ENCODE measurements around the gene USP12. TPM values are rescaled to one million over a fixed set of nuclear protein-coding genes. Genes with fewer than 3 reads are reported as not detected.

USP12 gene
- total RNA-seq, 4 donors from 2014 or later = 23.0 to 30.9 (median 26.9) TPM

- no peak for TF ChIP-seq POLR2A (IDR thresholded peaks at IDR 0.05)
- no peak for TF ChIP-seq CTCF (IDR thresholded peaks at IDR 0.05)
- no peak overlapping the region for H3K4me3 ChIP-seq (ENCODE audit: low read depth, poor library complexity, severe bottlenecking)
- WGBS, 2 donors = 82% methylated on average over 3 of the region's 3 CpGs
- DNase-seq (ENCODE audit: low spot score in 2 of 2) = no peak
- intact Hi-C loops (cut with DNase I; ENCODE audit: low total_unique reads) = no loop called here
Measured at GRCh38 chr13:27131906-27132305, 39.7 kb downstream of the USP12 start.

GRCh38 chr13:27130979-27131623 is 40.5 kb downstream of the USP12 start:
- no peak overlapping the region for H3K4me3 ChIP-seq (ENCODE audit: low read depth, poor library complexity, severe bottlenecking)
- TF ChIP-seq CTCF (IDR thresholded peaks at IDR 0.05) = no peak
- no peak for TF ChIP-seq POLR2A (IDR thresholded peaks at IDR 0.05)
- intact Hi-C loops (cut with DNase I; ENCODE audit: low total_unique reads) = no loop called here
- DNase-seq (ENCODE audit: low spot score in 2 of 2) = no peak
- WGBS, 2 donors = 49 to 60% methylated on average over 4 of the region's 4 CpGs

GRCh38 chr13:27130223-27130978 is 41.2 kb downstream of the USP12 start:
- DNase-seq (ENCODE audit: low spot score in 2 of 2) = no peak
- no peak for TF ChIP-seq CTCF (IDR thresholded peaks at IDR 0.05)
- TF ChIP-seq POLR2A (IDR thresholded peaks at IDR 0.05) = no peak
- intact Hi-C loops (cut with DNase I; ENCODE audit: low total_unique reads) = no loop called here
- 45 to 46% methylated on average over 7 of the region's 7 CpGs for WGBS, 2 donors
- H3K4me3 ChIP-seq (ENCODE audit: low read depth, poor library complexity, severe bottlenecking) = no peak overlapping the region

- no peak for TF ChIP-seq POLR2A (IDR thresholded peaks at IDR 0.05)
- TF ChIP-seq CTCF (IDR thresholded peaks at IDR 0.05) = no peak
- intact Hi-C loops (cut with DNase I; ENCODE audit: low total_unique reads) = no loop called here
- 88 to 89% methylated on average over 8 of the region's 8 CpGs for WGBS, 2 donors
- DNase-seq (ENCODE audit: low spot score in 2 of 2) = no peak
- H3K4me3 ChIP-seq (ENCODE audit: low read depth, poor library complexity, severe bottlenecking) = no peak overlapping the region
Measured at GRCh38 chr13:27128825-27129627, 42.6 kb downstream of the USP12 start.

- intact Hi-C loops (cut with DNase I; ENCODE audit: low total_unique reads) = no loop called here
- no peak for TF ChIP-seq CTCF (IDR thresholded peaks at IDR 0.05)
- TF ChIP-seq POLR2A (IDR thresholded peaks at IDR 0.05) = no peak
- DNase-seq (ENCODE audit: low spot score in 2 of 2) = no peak
- H3K4me3 ChIP-seq (ENCODE audit: low read depth, poor library complexity, severe bottlenecking) = no peak overlapping the region
Measured at GRCh38 chr13:27126859-27127258, 44.8 kb downstream of the USP12 start.
